ENCODE results near the gene MOV10L1. TPM values are rescaled to one million over a fixed set of nuclear protein-coding genes. Genes with fewer than 3 reads are reported as not detected.

MOV10L1 gene
- total and polyA plus RNA-seq, 9 of the 15 experiments (the other 6 are each of a cell fraction or from before 2014, with no cell fraction given), result 0.06 to 0.43 (median 0.15) TPM

DNA sequence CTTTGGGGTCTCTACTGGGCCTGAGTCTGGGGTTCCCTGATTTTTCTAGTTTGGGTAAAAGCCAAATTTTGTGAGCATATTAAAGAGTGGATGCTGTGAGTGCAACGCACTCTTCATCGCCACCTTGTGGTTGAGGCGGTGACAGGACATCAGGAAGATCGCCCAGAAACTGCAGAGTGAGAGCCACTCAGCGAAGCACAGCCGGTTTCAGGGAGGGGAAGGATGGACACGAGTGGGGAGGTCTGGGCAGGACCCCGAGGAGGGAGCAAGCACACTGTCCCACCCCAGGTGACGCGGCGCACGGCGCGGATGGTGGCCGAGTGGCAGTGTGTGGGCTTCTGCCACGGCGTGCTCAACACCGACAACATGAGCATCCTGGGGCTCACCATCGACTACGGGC lies 120.1 kb downstream of the MOV10L1 start (continued):
- TF ChIP-seq, protein P1, sequence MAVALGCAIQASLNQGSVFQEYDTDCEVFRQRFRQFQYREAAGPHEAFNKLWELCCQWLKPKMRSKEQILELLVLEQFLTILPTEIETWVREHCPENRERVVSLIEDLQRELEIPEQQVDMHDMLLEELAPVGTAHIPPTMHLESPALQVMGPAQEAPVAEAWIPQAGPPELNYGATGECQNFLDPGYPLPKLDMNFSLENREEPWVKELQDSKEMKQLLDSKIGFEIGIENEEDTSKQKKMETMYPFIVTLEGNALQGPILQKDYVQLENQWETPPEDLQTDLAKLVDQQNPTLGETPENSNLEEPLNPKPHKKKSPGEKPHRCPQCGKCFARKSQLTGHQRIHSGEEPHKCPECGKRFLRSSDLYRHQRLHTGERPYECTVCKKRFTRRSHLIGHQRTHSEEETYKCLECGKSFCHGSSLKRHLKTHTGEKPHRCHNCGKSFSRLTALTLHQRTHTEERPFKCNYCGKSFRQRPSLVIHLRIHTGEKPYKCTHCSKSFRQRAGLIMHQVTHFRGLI (CRISPR knock-in tag; IDR thresholded peaks at IDR 0.05), result no peak
- TF ChIP-seq CREM (IDR thresholded peaks at IDR 0.05; ENCODE audit: low read depth) (0 out of 2 replicates have a peak, but pooled peaks have one; percentile 26), ZNF12 (CRISPR knock-in tag; IDR thresholded peaks at IDR 0.05) (no peak), BRF1 (IDR thresholded peaks at IDR 0.05; ENCODE audit: borderline replicate concordance, extremely low read depth, insufficient read length) (no peak), FOXJ3 (CRISPR knock-in tag; IDR thresholded peaks at IDR 0.05) (no peak)
- TF ChIP-seq, protein P2, sequence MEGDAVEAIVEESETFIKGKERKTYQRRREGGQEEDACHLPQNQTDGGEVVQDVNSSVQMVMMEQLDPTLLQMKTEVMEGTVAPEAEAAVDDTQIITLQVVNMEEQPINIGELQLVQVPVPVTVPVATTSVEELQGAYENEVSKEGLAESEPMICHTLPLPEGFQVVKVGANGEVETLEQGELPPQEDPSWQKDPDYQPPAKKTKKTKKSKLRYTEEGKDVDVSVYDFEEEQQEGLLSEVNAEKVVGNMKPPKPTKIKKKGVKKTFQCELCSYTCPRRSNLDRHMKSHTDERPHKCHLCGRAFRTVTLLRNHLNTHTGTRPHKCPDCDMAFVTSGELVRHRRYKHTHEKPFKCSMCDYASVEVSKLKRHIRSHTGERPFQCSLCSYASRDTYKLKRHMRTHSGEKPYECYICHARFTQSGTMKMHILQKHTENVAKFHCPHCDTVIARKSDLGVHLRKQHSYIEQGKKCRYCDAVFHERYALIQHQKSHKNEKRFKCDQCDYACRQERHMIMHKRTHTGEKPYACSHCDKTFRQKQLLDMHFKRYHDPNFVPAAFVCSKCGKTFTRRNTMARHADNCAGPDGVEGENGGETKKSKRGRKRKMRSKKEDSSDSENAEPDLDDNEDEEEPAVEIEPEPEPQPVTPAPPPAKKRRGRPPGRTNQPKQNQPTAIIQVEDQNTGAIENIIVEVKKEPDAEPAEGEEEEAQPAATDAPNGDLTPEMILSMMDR (IDR thresholded peaks at IDR 0.05 in 2 of 3, conservative IDR thresholded peaks at IDR 0.05 in 1 of 3; ENCODE audit: insufficient read depth in 2 of 3, low read depth in 1 of 3, low read length in 3 of 3), result peak; percentile 70 to 79 (median 74)
- TF ChIP-seq, protein P3, sequence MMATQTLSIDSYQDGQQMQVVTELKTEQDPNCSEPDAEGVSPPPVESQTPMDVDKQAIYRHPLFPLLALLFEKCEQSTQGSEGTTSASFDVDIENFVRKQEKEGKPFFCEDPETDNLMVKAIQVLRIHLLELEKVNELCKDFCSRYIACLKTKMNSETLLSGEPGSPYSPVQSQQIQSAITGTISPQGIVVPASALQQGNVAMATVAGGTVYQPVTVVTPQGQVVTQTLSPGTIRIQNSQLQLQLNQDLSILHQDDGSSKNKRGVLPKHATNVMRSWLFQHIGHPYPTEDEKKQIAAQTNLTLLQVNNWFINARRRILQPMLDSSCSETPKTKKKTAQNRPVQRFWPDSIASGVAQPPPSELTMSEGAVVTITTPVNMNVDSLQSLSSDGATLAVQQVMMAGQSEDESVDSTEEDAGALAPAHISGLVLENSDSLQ (IDR thresholded peaks at IDR 0.05), result 0 out of 2 replicates have a peak, but pooled peaks have one; percentile 31
- TF ChIP-seq, protein P4, sequence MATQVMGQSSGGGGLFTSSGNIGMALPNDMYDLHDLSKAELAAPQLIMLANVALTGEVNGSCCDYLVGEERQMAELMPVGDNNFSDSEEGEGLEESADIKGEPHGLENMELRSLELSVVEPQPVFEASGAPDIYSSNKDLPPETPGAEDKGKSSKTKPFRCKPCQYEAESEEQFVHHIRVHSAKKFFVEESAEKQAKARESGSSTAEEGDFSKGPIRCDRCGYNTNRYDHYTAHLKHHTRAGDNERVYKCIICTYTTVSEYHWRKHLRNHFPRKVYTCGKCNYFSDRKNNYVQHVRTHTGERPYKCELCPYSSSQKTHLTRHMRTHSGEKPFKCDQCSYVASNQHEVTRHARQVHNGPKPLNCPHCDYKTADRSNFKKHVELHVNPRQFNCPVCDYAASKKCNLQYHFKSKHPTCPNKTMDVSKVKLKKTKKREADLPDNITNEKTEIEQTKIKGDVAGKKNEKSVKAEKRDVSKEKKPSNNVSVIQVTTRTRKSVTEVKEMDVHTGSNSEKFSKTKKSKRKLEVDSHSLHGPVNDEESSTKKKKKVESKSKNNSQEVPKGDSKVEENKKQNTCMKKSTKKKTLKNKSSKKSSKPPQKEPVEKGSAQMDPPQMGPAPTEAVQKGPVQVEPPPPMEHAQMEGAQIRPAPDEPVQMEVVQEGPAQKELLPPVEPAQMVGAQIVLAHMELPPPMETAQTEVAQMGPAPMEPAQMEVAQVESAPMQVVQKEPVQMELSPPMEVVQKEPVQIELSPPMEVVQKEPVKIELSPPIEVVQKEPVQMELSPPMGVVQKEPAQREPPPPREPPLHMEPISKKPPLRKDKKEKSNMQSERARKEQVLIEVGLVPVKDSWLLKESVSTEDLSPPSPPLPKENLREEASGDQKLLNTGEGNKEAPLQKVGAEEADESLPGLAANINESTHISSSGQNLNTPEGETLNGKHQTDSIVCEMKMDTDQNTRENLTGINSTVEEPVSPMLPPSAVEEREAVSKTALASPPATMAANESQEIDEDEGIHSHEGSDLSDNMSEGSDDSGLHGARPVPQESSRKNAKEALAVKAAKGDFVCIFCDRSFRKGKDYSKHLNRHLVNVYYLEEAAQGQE (IDR thresholded peaks at IDR 0.05; ENCODE audit: borderline replicate concordance), result peak; percentile 61; the same call in 1 of the 2 replicates
- TF ChIP-seq, protein P4 (CRISPR knock-in tag; IDR thresholded peaks at IDR 0.05; ENCODE audit: low read depth), result no peak

Data from K562 (cell line).